ENCODE data around the gene BCL6B. TPM values are rescaled to one million over a fixed set of nuclear protein-coding genes. Genes with fewer than 3 reads are reported as not detected.
A peak's percentile ranks its signal among the peaks of the same experiment; 100 is the strongest.

Gene BCL6B
- total RNA-seq, 1 experiment from 2014 or later: 11.4 TPM

GRCh38 chr17:7003745-7004144 is 19.1 kb upstream of the BCL6B start:
- Mint-ChIP-seq H3K4me1 (no peaks in the 10 kb centered on the region), H3K4me3 (no peak overlapping the region), H3K27ac (no peak overlapping the region), H3K36me3 (peaks cover 13% of the 10 kb centered on the region), H3K27me3 (ENCODE audit: low read depth) (no peaks in the 10 kb centered on the region), H3K9me3 (no peaks in the 10 kb centered on the region)
- no peak for ATAC-seq
- DNase-seq (ENCODE audit: low spot score): no peak
- CTCF ChIA-PET: interaction anchor here (0.8 to 3.8 kb wide), 16 partner anchors 8 to 337 kb away, joined by 3 to 48 read pairs (median 10); partner anchors contain the start of genes ALOX12, BCL6B and SLC13A5
- POLR2A ChIA-PET: no interaction called here
- TF ChIP-seq HMGA2 (CRISPR knock-in tag; IDR thresholded peaks at IDR 0.05) (peak; percentile 99), MYBL2 (CRISPR knock-in tag; IDR thresholded peaks at IDR 0.05) (no peak)

GRCh38 chr17:7004398-7005253 is 18.2 kb upstream of the BCL6B start:
- no peak for TF ChIP-seq IRF2 (CRISPR knock-in tag; IDR thresholded peaks at IDR 0.05; ENCODE audit: borderline replicate concordance, low read depth)
- TF ChIP-seq FOXJ3 (CRISPR knock-in tag; IDR thresholded peaks at IDR 0.05; ENCODE audit: borderline replicate concordance): no peak
- TF ChIP-seq, protein P1, sequence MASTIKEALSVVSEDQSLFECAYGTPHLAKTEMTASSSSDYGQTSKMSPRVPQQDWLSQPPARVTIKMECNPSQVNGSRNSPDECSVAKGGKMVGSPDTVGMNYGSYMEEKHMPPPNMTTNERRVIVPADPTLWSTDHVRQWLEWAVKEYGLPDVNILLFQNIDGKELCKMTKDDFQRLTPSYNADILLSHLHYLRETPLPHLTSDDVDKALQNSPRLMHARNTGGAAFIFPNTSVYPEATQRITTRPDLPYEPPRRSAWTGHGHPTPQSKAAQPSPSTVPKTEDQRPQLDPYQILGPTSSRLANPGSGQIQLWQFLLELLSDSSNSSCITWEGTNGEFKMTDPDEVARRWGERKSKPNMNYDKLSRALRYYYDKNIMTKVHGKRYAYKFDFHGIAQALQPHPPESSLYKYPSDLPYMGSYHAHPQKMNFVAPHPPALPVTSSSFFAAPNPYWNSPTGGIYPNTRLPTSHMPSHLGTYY (CRISPR knock-in tag; IDR thresholded peaks at IDR 0.05): no peak
- TF ChIP-seq CTCF (IDR thresholded peaks at IDR 0.05): peak; percentile 62
- no peak for TF ChIP-seq JAZF1 (CRISPR knock-in tag; IDR thresholded peaks at IDR 0.05)
- TF ChIP-seq, protein P2, sequence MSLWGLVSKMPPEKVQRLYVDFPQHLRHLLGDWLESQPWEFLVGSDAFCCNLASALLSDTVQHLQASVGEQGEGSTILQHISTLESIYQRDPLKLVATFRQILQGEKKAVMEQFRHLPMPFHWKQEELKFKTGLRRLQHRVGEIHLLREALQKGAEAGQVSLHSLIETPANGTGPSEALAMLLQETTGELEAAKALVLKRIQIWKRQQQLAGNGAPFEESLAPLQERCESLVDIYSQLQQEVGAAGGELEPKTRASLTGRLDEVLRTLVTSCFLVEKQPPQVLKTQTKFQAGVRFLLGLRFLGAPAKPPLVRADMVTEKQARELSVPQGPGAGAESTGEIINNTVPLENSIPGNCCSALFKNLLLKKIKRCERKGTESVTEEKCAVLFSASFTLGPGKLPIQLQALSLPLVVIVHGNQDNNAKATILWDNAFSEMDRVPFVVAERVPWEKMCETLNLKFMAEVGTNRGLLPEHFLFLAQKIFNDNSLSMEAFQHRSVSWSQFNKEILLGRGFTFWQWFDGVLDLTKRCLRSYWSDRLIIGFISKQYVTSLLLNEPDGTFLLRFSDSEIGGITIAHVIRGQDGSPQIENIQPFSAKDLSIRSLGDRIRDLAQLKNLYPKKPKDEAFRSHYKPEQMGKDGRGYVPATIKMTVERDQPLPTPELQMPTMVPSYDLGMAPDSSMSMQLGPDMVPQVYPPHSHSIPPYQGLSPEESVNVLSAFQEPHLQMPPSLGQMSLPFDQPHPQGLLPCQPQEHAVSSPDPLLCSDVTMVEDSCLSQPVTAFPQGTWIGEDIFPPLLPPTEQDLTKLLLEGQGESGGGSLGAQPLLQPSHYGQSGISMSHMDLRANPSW (CRISPR knock-in tag; conservative IDR thresholded peaks at IDR 0.05; ENCODE audit: low read depth): no peak
- TF ChIP-seq ZNF423 (CRISPR knock-in tag; IDR thresholded peaks at IDR 0.05): no peak
- TF ChIP-seq, protein P3, sequence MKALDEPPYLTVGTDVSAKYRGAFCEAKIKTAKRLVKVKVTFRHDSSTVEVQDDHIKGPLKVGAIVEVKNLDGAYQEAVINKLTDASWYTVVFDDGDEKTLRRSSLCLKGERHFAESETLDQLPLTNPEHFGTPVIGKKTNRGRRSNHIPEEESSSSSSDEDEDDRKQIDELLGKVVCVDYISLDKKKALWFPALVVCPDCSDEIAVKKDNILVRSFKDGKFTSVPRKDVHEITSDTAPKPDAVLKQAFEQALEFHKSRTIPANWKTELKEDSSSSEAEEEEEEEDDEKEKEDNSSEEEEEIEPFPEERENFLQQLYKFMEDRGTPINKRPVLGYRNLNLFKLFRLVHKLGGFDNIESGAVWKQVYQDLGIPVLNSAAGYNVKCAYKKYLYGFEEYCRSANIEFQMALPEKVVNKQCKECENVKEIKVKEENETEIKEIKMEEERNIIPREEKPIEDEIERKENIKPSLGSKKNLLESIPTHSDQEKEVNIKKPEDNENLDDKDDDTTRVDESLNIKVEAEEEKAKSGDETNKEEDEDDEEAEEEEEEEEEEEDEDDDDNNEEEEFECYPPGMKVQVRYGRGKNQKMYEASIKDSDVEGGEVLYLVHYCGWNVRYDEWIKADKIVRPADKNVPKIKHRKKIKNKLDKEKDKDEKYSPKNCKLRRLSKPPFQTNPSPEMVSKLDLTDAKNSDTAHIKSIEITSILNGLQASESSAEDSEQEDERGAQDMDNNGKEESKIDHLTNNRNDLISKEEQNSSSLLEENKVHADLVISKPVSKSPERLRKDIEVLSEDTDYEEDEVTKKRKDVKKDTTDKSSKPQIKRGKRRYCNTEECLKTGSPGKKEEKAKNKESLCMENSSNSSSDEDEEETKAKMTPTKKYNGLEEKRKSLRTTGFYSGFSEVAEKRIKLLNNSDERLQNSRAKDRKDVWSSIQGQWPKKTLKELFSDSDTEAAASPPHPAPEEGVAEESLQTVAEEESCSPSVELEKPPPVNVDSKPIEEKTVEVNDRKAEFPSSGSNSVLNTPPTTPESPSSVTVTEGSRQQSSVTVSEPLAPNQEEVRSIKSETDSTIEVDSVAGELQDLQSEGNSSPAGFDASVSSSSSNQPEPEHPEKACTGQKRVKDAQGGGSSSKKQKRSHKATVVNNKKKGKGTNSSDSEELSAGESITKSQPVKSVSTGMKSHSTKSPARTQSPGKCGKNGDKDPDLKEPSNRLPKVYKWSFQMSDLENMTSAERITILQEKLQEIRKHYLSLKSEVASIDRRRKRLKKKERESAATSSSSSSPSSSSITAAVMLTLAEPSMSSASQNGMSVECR (CRISPR knock-in tag; IDR thresholded peaks at IDR 0.05; ENCODE audit: borderline replicate concordance): no peak
- TF ChIP-seq TCF7 (CRISPR knock-in tag; IDR thresholded peaks at IDR 0.05; ENCODE audit: low read depth): no peak
- TF ChIP-seq FOXP1 (CRISPR knock-in tag; IDR thresholded peaks at IDR 0.05; ENCODE audit: borderline replicate concordance): no peak
- peak; percentile 100 for TF ChIP-seq HMGA2 (CRISPR knock-in tag; IDR thresholded peaks at IDR 0.05)
- Mint-ChIP-seq H3K27me3 (ENCODE audit: low read depth) (no peaks in the 10 kb centered on the region), H3K36me3 (peaks cover 13% of the 10 kb centered on the region), H3K4me3 (no peak overlapping the region), H3K27ac (no peak overlapping the region), H3K9me3 (no peaks in the 10 kb centered on the region), H3K4me1 (no peaks in the 10 kb centered on the region)
- CTCF ChIA-PET: interaction anchor here (0.6 to 3.8 kb wide), 30 partner anchors 9 to 365 kb away, joined by 3 to 48 read pairs (median 5); partner anchors contain the start of genes ALOX12, BCL6B, KIAA0753 and SLC13A5
- ATAC-seq (peak; percentile 78), DNase-seq (ENCODE audit: low spot score) (no peak)
- POLR2A ChIA-PET: no interaction called here

Data from WTC11 (cell line).